BJ (cell line): ENCODE measurements around the gene BARHL1. TPM values are rescaled to one million over a fixed set of nuclear protein-coding genes. Genes with fewer than 3 reads are reported as not detected.

Experiments
- CTCF ChIA-PET: fragments of 350-600 bp; formaldehyde crosslinking; extraction: SDS; loops from one replicate; lab custom pipeline; 2021; ENCODE audit warnings: antibody characterized with exemption, inconsistent platforms; lab: Yijun Ruan, JAX
- POLR2A ChIA-PET: fragments of 300-600 bp; sonication (Branson Sonifier 250); formaldehyde crosslinking; extraction: SDS; loops from one replicate; lab custom pipeline; 2021; ENCODE audit warnings: antibody characterized with exemption; lab: Charles Lee
- DNase-seq: peaks from one replicate; pipeline ENCODE4 v3.0.0-alpha.2; 2011; ENCODE audit warnings: low read depth
- H3K27me3 ChIP-seq: 2 replicates; pipeline ENCODE4 v1.6.0; 2011; ENCODE audit warnings: low read length; ENCODE audit not compliant: control insufficient read depth, insufficient read depth
- H3K36me3 ChIP-seq: 2 replicates; pipeline ENCODE4 v1.5.1; 2011; ENCODE audit warnings: low read length; ENCODE audit not compliant: control insufficient read depth, insufficient read depth
- H3K4me3 ChIP-seq: 2 replicates; pipeline ENCODE4 v1.5.1; 2011; ENCODE audit warnings: low read depth, mild to moderate bottlenecking, control low read depth, low read length
- polyA plus RNA-seq: library from polyadenylated mRNA; depleted of rRNA; stranded (reverse); fragments of >200 nt; gene quantifications from 2 replicates; pipeline ENCODE4 v1.2.3, GENCODE V29; 2011
- TF ChIP-seq, protein P1 (sequence below): IDR thresholded peaks from 2 replicates; pipeline ENCODE4 v1.5.1; 2011; ENCODE audit warnings: low read depth, mild to moderate bottlenecking, control low read depth, inconsistent platforms, low read length, moderate library complexity; ENCODE audit not compliant: insufficient read depth

Gene BARHL1
- polyA plus RNA-seq, 1 experiment, result not detected

DNA sequence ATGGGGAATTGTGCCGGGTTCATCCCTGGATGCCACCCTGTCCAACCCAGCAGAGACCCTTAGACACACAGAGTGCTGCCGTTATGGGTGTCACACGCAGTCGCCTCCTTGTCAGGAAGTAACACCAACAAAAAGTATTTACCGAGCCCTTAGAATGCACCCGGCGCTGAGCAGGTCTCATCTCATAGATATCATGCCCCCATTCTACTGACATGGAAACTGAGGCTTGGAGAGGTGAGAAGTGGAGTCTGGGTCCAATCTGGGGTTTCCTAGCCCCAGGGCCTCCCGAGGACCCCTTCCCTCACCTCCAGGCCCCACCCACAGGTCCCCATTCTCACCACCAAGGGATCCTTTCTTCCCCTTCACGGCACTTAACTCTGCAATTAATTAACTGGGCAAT is 36.8 kb upstream of the BARHL1 start:
- no peak overlapping the region for H3K4me3 ChIP-seq
- ChIA-PET POLR2A (no interaction called here), CTCF (interaction anchor here (0.5 kb wide), 1 partner anchor 437 kb away, joined by 3 read pairs; no protein-coding TSS in a partner anchor)
- DNase-seq, result no peak
- TF ChIP-seq, protein P1, sequence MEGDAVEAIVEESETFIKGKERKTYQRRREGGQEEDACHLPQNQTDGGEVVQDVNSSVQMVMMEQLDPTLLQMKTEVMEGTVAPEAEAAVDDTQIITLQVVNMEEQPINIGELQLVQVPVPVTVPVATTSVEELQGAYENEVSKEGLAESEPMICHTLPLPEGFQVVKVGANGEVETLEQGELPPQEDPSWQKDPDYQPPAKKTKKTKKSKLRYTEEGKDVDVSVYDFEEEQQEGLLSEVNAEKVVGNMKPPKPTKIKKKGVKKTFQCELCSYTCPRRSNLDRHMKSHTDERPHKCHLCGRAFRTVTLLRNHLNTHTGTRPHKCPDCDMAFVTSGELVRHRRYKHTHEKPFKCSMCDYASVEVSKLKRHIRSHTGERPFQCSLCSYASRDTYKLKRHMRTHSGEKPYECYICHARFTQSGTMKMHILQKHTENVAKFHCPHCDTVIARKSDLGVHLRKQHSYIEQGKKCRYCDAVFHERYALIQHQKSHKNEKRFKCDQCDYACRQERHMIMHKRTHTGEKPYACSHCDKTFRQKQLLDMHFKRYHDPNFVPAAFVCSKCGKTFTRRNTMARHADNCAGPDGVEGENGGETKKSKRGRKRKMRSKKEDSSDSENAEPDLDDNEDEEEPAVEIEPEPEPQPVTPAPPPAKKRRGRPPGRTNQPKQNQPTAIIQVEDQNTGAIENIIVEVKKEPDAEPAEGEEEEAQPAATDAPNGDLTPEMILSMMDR, result no peak
- H3K27me3 ChIP-seq, result peaks cover 9% of the 10 kb centered on the region
- H3K36me3 ChIP-seq, result no peaks in the 10 kb centered on the region

DNA sequence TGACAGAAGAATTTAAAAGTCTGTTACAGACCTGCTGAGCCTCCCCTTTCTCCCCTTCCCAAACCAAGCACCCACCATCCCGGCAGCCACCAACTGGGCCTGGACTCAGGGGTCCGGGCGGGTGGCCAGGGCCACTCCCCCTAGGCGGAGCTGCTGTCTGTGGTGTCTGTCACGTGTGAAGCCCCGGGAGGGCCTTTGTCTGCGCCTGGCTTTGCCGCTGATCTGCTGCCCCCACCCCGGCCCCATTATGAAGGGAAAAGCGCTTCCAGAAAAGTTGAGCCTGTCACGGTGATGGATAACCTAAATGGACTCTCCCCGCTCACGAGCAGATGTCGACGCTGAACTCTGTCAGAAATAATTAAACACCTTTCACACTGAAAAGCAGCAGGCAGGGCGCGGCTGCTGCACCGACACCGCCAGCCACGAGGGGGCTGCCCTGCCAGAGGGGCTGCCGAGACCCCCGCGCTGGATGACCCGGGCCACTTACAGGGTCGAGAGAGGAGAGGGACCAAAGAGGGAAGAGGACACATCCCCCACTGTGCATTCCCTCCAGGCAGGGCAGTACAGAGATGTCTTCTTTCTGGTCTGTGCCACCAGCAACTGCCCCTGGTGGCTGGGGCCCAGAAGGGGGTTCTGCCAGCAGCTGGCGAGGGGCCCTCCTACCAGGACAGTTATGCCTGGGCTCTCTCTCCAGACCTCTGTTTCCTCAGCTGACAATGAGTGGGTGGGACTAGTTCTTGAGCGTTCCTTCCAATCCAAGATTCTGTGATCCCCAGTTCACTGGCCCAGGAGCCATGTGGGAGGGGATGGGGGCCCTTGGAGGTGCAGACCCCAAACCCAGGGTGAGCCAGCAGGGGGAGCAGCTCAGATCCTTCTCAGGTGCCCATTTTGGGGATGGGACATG is 36.0 kb upstream of the BARHL1 start:
- CTCF ChIA-PET, result interaction anchor here (0.5 to 0.6 kb wide), 2 partner anchors 20 to 436 kb away, joined by 3 read pairs; no protein-coding TSS in a partner anchor
- POLR2A ChIA-PET, result no interaction called here

DNA sequence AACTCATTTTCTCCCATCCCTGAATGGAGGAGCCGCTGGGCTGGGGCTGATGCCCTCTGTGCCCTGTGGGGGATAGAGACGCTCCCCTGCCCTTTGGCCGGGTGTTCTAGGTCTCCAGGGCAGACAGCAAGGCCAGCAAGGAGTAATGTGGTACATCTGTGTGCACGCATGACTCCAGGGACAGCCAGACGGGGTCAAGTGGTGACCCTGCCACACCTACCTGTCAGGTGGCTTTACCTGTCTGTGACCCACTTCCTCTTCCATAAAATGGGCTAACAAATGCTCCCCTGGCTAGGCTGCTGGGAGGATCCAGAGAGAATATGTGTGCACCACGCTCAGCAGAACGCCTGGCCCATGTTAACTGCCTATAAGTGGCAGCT is 35.4 kb upstream of the BARHL1 start:
- ChIA-PET POLR2A (no interaction called here), CTCF (interaction anchor here (0.6 kb wide), 1 partner anchor 21 kb away, joined by 3 read pairs; no protein-coding TSS in a partner anchor)
- H3K27me3 ChIP-seq, result peaks cover 15% of the 10 kb centered on the region
- DNase-seq, result no peak
- no peak overlapping the region for H3K4me3 ChIP-seq
- H3K36me3 ChIP-seq, result no peaks in the 10 kb centered on the region
- TF ChIP-seq, protein P1, result no peak

More for the DNA sequence above, 36.0 kb upstream of the BARHL1 start:
- TF ChIP-seq, protein P1, result peak; percentile 41; the same call in 1 of the 2 replicates
- no peak overlapping the region for H3K4me3 ChIP-seq
- no peaks in the 10 kb centered on the region for H3K36me3 ChIP-seq
- DNase-seq, result no peak
- H3K27me3 ChIP-seq, result peaks cover 11% of the 10 kb centered on the region

DNA sequence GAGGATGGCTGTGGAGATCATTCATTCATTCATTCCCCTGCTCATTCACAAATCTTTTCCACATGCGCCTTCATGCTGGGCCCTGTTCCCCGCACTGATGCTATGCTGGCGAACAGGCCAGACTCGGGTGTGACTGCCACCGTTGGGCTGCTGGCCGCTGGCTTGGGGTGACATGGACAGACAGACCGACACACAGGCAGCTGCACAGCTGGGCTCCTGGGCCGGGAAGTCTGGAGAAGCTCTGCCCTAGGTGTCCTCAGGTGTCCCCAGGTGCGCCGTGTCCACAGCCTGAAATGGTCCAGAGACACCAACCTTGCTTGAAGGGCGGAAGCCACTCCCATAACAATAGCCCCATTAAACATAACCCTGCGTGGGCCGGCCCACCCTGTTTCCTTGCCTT is 35.0 kb upstream of the BARHL1 start:
- DNase-seq, result no peak
- Histone ChIP-seq H3K4me3 (no peak overlapping the region), H3K27me3 (peaks cover 15% of the 10 kb centered on the region), H3K36me3 (no peaks in the 10 kb centered on the region)
- CTCF ChIA-PET, result no interaction called here
- TF ChIP-seq, protein P1, result no peak
- POLR2A ChIA-PET, result no interaction called here

DNA sequence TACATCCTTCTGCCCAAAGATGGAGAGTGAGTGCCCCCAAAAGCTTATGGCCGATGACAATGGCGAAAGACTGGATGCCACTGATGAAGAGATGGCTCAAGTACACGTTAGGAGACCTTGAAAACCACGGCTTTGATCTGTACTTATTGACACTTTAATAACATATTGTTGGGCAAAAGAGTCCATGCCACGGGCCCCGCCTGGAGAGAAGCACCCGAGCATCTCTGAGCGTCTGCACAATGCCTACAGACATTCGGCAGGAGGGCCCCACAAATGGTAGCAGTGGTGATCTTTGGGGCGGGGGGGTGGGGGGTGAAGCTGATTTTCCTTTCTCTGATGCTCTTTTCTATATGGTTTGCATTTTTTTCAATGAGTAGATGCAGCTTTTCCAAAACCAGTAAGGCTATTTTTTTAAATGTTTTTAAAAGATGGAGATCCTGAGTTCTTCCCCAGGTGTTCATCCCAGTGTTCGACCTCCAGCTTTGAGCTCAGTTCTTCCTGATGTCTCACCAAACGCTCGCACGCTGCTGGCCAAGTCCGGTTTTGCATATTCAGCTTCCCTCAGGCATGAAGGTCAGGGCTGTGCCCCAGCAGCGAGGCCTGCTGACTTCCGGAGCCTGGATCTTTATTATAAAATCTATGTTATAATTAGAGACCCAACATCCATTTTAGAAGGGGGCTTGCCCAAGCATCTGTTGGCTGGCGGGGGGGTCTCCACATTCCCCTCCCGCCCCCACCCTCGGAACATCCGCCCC is 34.3 kb upstream of the BARHL1 start:
- no peak for DNase-seq
- H3K36me3 ChIP-seq, result no peaks in the 10 kb centered on the region
- ChIA-PET CTCF (no interaction called here), POLR2A (no interaction called here)
- TF ChIP-seq, protein P1, result no peak
- H3K27me3 ChIP-seq, result peaks cover 15% of the 10 kb centered on the region
- no peak overlapping the region for H3K4me3 ChIP-seq
